ENCODE data around the gene EPHA7.

EPHA7 gene

DNA sequence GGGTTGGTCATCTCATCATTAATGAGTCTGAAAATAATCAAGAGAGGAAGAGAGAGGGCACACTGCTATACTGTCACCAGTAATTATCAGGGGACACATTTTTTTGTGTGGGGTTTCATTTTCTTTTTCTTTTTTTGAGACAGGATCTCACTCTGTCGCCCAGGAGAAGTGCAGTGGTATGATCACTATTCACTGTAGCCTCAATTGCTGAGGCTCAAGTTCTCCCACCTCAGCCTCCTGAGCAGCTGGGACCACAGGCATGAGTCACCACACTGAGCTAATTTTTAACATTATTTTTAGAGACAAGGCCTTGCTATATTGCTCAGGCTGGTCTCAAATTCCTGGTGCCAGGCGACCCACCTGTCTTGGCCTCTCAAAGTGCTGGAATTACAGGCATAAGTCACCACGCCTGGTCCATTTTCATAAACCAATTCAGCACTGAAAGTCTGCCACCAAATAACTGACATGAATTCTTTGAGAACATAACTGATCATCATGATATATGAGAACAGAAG, 43.3 kb downstream of the EPHA7 start:
- TF ChIP-seq, protein P1, sequence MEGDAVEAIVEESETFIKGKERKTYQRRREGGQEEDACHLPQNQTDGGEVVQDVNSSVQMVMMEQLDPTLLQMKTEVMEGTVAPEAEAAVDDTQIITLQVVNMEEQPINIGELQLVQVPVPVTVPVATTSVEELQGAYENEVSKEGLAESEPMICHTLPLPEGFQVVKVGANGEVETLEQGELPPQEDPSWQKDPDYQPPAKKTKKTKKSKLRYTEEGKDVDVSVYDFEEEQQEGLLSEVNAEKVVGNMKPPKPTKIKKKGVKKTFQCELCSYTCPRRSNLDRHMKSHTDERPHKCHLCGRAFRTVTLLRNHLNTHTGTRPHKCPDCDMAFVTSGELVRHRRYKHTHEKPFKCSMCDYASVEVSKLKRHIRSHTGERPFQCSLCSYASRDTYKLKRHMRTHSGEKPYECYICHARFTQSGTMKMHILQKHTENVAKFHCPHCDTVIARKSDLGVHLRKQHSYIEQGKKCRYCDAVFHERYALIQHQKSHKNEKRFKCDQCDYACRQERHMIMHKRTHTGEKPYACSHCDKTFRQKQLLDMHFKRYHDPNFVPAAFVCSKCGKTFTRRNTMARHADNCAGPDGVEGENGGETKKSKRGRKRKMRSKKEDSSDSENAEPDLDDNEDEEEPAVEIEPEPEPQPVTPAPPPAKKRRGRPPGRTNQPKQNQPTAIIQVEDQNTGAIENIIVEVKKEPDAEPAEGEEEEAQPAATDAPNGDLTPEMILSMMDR (IDR thresholded peaks at IDR 0.05; ENCODE audit: low read depth, low read length) = no peak
- no peak overlapping the region for H3K4me3 ChIP-seq (replicated peaks in 1 of 2; ENCODE audit: low read depth in 2 of 2, low read length in 2 of 2)
- DNase-seq (ENCODE audit: low read depth in 2 of 2) = no peak

DNA sequence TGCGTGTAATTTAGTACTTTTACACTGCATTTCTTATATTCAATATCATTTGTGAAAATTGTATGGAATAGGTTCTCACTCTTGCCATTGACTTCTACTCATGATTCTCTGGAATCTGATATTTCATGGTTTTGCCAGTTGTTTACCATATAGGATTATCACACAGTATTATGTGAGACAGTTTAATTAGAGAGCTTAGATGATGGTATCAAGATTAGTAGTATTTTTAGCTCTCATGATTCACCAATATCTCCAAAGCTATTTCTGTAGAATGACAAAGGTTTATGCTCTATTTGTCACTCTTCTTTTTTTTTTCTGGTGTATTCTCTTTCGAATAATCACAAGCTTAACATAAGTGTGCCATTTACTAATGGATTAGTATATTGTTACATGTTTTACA, 45.9 kb downstream of the EPHA7 start:
- TF ChIP-seq, protein P1 (IDR thresholded peaks at IDR 0.05; ENCODE audit: low read depth, low read length) = no peak
- DNase-seq (ENCODE audit: low read depth in 2 of 2) = no peak
- no peak overlapping the region for H3K4me3 ChIP-seq (replicated peaks in 1 of 2; ENCODE audit: low read depth in 2 of 2, low read length in 2 of 2)

DNA sequence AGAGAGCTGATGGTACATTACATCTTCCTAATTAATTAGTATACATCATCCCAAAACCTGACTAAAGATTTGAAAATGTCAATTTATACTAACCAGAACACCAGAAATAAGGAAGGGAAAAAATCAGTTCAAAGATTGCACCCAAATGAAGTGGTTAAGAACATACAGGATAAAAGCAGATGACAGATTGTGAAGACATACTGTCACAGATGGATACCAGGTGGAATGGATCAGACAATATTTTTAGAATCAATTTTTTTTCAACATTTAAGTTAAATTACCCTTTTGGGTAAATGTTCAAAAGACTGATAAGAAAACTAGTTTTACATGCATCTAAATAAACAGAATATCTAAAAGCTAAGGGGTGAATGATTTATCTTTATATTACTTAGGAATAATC, 47.6 kb downstream of the EPHA7 start:
- no peak for DNase-seq (ENCODE audit: low read depth in 2 of 2)
- TF ChIP-seq, protein P1 (IDR thresholded peaks at IDR 0.05; ENCODE audit: low read depth, low read length) = no peak
- H3K4me3 ChIP-seq (replicated peaks in 1 of 2; ENCODE audit: low read depth in 2 of 2, low read length in 2 of 2) = no peak overlapping the region

DNA sequence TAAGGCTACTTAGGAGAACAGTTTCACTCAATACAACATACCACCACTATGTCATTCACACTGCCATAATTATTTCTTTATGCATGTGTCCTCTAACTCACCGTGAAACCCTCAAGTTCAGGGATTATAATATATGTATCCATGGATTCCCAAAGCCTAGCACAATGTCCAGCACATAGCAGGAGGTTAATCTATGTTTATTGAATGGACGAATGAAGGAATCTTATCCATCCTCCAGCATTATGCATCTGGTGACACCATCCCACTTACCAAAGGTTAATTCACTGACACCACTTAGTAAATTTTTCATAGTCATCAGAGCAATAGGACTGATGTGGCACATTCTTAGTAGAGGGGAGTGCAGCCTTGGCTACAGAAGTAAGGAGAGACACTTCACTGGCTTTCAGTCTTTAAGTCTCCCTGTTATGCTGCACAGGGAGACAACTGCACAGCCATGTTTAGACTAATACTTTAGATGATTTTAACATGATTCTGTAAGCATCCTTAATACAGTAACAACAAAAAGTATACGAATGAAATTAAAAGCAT, 49.7 kb downstream of the EPHA7 start:
- no peak overlapping the region for H3K4me3 ChIP-seq (replicated peaks in 1 of 2; ENCODE audit: low read depth in 2 of 2, low read length in 2 of 2)
- TF ChIP-seq, protein P1 (IDR thresholded peaks at IDR 0.05; ENCODE audit: low read depth, low read length) = no peak
- no peak for DNase-seq (ENCODE audit: low read depth in 2 of 2)

DNA sequence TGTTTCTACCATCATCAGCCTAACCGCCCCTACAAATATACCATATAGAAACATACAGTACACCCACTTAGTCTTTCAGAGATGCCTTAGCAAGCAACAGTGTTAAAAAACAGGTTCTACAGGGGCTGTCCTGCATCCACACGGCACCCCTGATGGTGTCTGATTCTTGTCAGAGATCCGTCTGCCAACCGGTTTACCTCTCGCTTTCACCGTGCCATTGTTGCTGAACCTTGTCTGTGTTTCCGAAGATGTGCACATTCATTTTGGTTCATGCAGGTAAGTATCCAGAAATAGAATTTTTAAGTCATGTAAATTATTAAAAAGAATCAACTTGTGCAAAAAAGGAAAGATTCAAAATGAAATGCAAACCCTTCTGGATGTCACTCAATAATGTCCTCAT, 52.9 kb downstream of the EPHA7 start:
- TF ChIP-seq, protein P1 (IDR thresholded peaks at IDR 0.05; ENCODE audit: low read depth, low read length) = no peak
- no peak for DNase-seq (ENCODE audit: low read depth in 2 of 2)
- no peak overlapping the region for H3K4me3 ChIP-seq (replicated peaks in 1 of 2; ENCODE audit: low read depth in 2 of 2, low read length in 2 of 2)

DNA sequence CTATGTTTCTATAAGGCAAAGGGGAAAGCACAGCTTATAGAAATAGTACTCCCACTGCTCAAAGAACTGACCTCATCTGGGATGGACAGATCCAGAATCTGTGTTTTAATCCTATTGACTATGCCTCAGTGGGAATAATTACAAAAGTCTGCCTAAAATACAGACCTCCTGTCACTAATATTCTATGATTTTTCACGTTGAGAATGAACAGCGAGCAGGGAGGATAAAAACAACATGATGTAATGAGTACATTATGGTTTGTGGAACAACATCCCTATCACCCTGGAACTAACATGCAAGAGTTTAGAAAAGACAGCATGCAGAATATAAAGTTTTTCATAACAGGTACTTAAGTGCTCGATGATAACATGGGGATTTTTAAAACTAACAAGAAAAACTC, 53.9 kb downstream of the EPHA7 start:
- H3K4me3 ChIP-seq (replicated peaks in 1 of 2; ENCODE audit: low read depth in 2 of 2, low read length in 2 of 2) = no peak overlapping the region
- TF ChIP-seq, protein P1 (IDR thresholded peaks at IDR 0.05; ENCODE audit: low read depth, low read length) = no peak

DNA sequence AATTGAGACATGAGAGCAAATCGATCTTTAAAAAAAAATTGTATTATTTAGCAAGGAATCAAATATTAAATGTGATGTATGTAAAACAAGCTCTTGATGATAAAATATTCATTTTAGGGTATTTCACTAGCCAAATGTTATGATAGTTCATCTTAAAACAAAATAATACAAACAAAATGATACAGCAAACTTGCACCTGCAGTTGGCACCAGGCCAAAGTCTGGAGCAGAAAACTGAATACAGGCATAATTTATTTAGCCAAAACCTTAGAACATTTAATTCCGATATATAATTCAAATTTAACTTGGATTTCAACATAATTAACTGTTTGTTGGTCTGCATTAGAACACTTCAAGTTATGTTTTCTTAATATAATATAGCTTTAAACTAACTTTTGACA, 60.9 kb downstream of the EPHA7 start:
- DNase-seq (ENCODE audit: low read depth in 2 of 2) = no peak
- TF ChIP-seq, protein P1 (IDR thresholded peaks at IDR 0.05; ENCODE audit: low read depth, low read length) = no peak
- no peak overlapping the region for H3K4me3 ChIP-seq (replicated peaks in 1 of 2; ENCODE audit: low read depth in 2 of 2, low read length in 2 of 2)

More for the DNA sequence above, 53.9 kb downstream of the EPHA7 start:
- DNase-seq (ENCODE audit: low read depth in 2 of 2) = no peak
